SK-N-SH (cell line): ENCODE data around the gene HOXD11. TPM values are rescaled to one million over a fixed set of nuclear protein-coding genes. Genes with fewer than 3 reads are reported as not detected.

Experiments
- CTCF ChIA-PET: fragments of 300-600, 350-600 bp; formaldehyde crosslinking; extraction: SDS; loops from one replicate; lab custom pipeline; 2021; lab: Yijun Ruan, JAX
- POLR2A ChIA-PET: fragments of 350-600 bp; sonication (Branson Sonifier 250); formaldehyde crosslinking; extraction: SDS; loops from one replicate; lab custom pipeline; 2020; ENCODE audit warnings: antibody characterized with exemption, inconsistent platforms; lab: Yijun Ruan, JAX
- DNase-seq: peaks from one replicate; pipeline ENCODE4 v3.0.0; 2012
- H2AFZ ChIP-seq: fragments of 200-600 bp; sonication (generic); 2 replicates; pipeline ENCODE4 v1.8.1; 2016; ENCODE audit warnings: antibody characterized with exemption, mild to moderate bottlenecking, low read depth
- H3F3A ChIP-seq: fragments of 200-600 bp; sonication (generic); replicated peaks from 2 replicates; pipeline ENCODE3; 2016; ENCODE audit warnings: antibody characterized with exemption, mild to moderate bottlenecking; ENCODE audit not compliant: insufficient read depth
- H3K27ac ChIP-seq, 2 experiments: fragments of 200-500 bp in 1 of 2; fragments of 200-600 bp in 1 of 2; sonication (Bioruptor generic) in 1 of 2; sonication (generic), shearing (Covaris generic) in 1 of 2; 2 replicates each; pipeline versions ENCODE4 v1.5.1 to v1.6.1; 2014 to 2016; ENCODE audit warnings: low read depth in 2 of 2, inconsistent platforms in 1 of 2, low read length in 1 of 2, mild to moderate bottlenecking in 1 of 2, mixed read lengths in 1 of 2
- H3K27me3 ChIP-seq: fragments of 200-600 bp; sonication (generic), shearing (Covaris generic); 2 replicates; pipeline ENCODE4 v1.6.1; 2016; ENCODE audit warnings: mixed run types; ENCODE audit not compliant: insufficient read depth
- H3K36me3 ChIP-seq, 2 experiments: fragments of 200-500 bp in 1 of 2; fragments of 200-600 bp in 1 of 2; sonication (Bioruptor generic) in 1 of 2; sonication (generic) in 1 of 2; replicated peaks in 1 of 2; 2 replicates each; pipeline versions ENCODE3 to v1.5.1; 2014 to 2016; ENCODE audit warnings: low read length in 1 of 2, mild to moderate bottlenecking in 1 of 2; ENCODE audit not compliant: insufficient read depth in 2 of 2, control insufficient read depth in 1 of 2
- H3K4me1 ChIP-seq, 2 experiments: fragments of 200-500 bp in 1 of 2; fragments of 200-600 bp in 1 of 2; sonication (Bioruptor generic) in 1 of 2; sonication (generic), shearing (Covaris generic) in 1 of 2; 2 replicates each; pipeline versions ENCODE4 v1.5.1 to v1.6.1; 2014 to 2016; ENCODE audit warnings: low read depth in 1 of 2, low read length in 1 of 2, mixed run types in 1 of 2; ENCODE audit not compliant: insufficient read depth in 2 of 2, control insufficient read depth in 1 of 2
- H3K4me2 ChIP-seq: fragments of 200-600 bp; sonication (generic), shearing (Covaris generic); 2 replicates; pipeline ENCODE4 v1.6.1; 2017; ENCODE audit warnings: mixed run types
- H3K4me3 ChIP-seq, 2 experiments: fragments of 200-500 bp in 1 of 2; fragments of 200-600 bp in 1 of 2; sonication (Bioruptor generic) in 1 of 2; sonication (generic), shearing (Covaris generic) in 1 of 2; 2 replicates each; pipeline versions ENCODE4 v1.5.1 to v1.8.1; 2014 to 2016; ENCODE audit warnings: low read depth in 2 of 2, inconsistent platforms in 1 of 2, low read length in 1 of 2, mild to moderate bottlenecking in 1 of 2, mixed read lengths in 1 of 2, moderate library complexity in 1 of 2
- H3K79me2 ChIP-seq: fragments of 200-600 bp; sonication (generic); 2 replicates; pipeline ENCODE4 v1.8.1; 2017; ENCODE audit warnings: mild to moderate bottlenecking; ENCODE audit not compliant: insufficient read depth
- H3K9ac ChIP-seq: fragments of 200-600 bp; sonication (generic); 2 replicates; pipeline ENCODE4 v1.6.1; 2017; ENCODE audit warnings: mixed run types
- H3K9me2 ChIP-seq: fragments of 200-600 bp; sonication (generic); 2 replicates; pipeline ENCODE4 v1.6.1; 2017; ENCODE audit warnings: mixed run types
- H3K9me3 ChIP-seq: fragments of 200-600 bp; sonication (generic); 2 replicates; pipeline ENCODE4 v1.6.1; 2017; ENCODE audit warnings: mixed run types, mild to moderate bottlenecking, moderate library complexity
- H4K20me1 ChIP-seq: fragments of 200-600 bp; sonication (generic); 2 replicates; pipeline ENCODE4 v1.6.1; 2017; ENCODE audit warnings: mild to moderate bottlenecking, mixed run types; ENCODE audit not compliant: insufficient read depth
- CHD2 ChIP-seq: fragments of 150-350 bp; IDR thresholded peaks from 2 replicates; pipeline ENCODE4 v1.6.1; 2018; ENCODE audit warnings: low read length; ENCODE audit not compliant: partially characterized antibody
- CTCF ChIP-seq: fragments of 200-600 bp; sonication (generic); IDR thresholded peaks from 2 replicates; pipeline ENCODE4 v1.6.1; 2017; ENCODE audit warnings: antibody characterized with exemption, mild to moderate bottlenecking, moderate library complexity
- EP300 ChIP-seq, 2 experiments: IDR thresholded peaks; 2 replicates each; pipeline versions ENCODE4 v1.4.0 to v1.6.1; 2012; ENCODE audit warnings: borderline replicate concordance in 1 of 2, low read depth in 1 of 2, low read length in 1 of 2
- IRF3 ChIP-seq: fragments of 150-350 bp; IDR thresholded peaks from 2 replicates; pipeline ENCODE4 v1.6.1; 2016; ENCODE audit warnings: mild to moderate bottlenecking, low read depth, low read length
- JUND ChIP-seq: IDR thresholded peaks from 2 replicates; pipeline ENCODE4 v1.4.0; 2012
- MXI1 ChIP-seq: IDR thresholded peaks from 2 replicates; pipeline ENCODE4 v1.6.1; 2012; ENCODE audit warnings: mild to moderate bottlenecking, low read depth, low read length, improper control_type of control experiment
- POLR2AphosphoS5 ChIP-seq: IDR thresholded peaks from 2 replicates; pipeline ENCODE4 v1.6.1; 2012; ENCODE audit warnings: low read depth, low read length
- RAD21 ChIP-seq: IDR thresholded peaks from 2 replicates; pipeline ENCODE4 v1.6.1; 2012; ENCODE audit warnings: mild to moderate bottlenecking, low read length
- RCOR1 ChIP-seq: fragments of 150-350 bp; IDR thresholded peaks from 2 replicates; pipeline ENCODE4 v1.6.1; 2017; ENCODE audit warnings: antibody characterized with exemption, low read length
- SIN3A ChIP-seq: IDR thresholded peaks from 2 replicates; pipeline ENCODE4 v1.6.1; 2012; ENCODE audit warnings: low read depth, mild to moderate bottlenecking, low read length, moderate library complexity, borderline replicate concordance
- SMC3 ChIP-seq: IDR thresholded peaks from 2 replicates; pipeline ENCODE4 v1.6.1; 2012; ENCODE audit warnings: low read depth, low read length, improper control_type of control experiment
- TEAD4 ChIP-seq: IDR thresholded peaks from 2 replicates; pipeline ENCODE4 v1.4.0; 2012; ENCODE audit warnings: mild to moderate bottlenecking, borderline replicate concordance; ENCODE audit not compliant: insufficient read depth
- WGBS: methylation state at CpG from one replicate; pipeline ENCODE4 v1.1.6; 2017; ENCODE audit warnings: low lambda C conversion rate; 5-methylcytosine and 5-hydroxymethylcytosine counted together
- polyA plus RNA-seq, 3 experiments: library from polyadenylated mRNA; depleted of rRNA; stranded (reverse); fragments of >200 nt; gene quantifications; 2 replicates each; pipeline ENCODE4 v1.2.3, GENCODE V29; 2012

Gene HOXD11
- polyA plus RNA-seq, 1 of the 3 experiments (the other 2 are of a cell fraction) = not detected

GRCh38 chr2:176079285-176079830, 27.7 kb upstream of the HOXD11 start (continued):
- TF ChIP-seq IRF3 = no peak
- TF ChIP-seq SMC3 = no peak
- TF ChIP-seq, all 33 proteins: peak for 0

DNA sequence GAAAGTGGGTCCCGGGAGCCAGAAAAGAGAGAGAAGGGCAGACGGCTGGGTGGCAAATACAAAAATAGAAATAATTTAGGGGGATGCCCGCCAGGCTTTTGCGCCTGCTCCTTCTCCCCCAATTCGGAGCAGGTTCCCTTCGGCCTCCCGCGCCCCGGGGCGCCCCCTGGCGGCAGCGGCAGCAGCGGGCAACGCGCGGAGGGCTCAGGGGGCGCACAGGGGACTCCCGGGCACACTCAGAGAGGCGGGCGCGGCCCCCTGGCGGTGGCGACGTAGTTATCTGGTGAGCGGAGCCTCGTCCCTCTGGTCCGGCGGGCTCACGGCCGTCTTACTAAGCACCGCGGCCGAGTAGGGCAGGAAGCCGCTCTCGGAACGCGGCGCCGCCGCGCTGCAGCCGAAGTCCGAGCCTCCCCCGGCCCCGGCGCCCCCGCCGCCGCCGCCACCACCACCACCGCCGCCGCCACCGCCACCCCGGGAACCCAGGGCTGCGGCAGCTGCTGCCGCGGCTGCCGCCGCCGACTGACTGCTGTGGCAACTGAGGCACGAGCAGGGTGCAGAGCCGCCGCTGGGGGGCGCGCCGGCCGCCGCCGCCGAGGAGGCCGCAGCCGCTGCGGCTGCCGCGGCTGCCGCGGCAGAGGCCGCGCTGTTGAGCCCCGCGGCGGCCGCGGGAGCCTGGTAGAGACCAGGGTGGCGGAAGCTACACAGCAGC, 27.1 kb upstream of the HOXD11 start:
- peaks cover 0 to 23% of the 10 kb centered on the region in 2 experiments; a peak in 1 of 4 replicates for H3K4me1 ChIP-seq
- DNase-seq = peak; percentile 95
- no peaks in the 10 kb centered on the region for H3K9me3 ChIP-seq
- H3K27me3 ChIP-seq = peaks cover 70% of the 10 kb centered on the region
- H4K20me1 ChIP-seq = peaks cover 17% of the 10 kb centered on the region; the same call in 1 of the 2 replicates
- no peaks in the 10 kb centered on the region for H3K9me2 ChIP-seq
- H2AFZ ChIP-seq = no peak overlapping the region
- H3K79me2 ChIP-seq = no peaks in the 10 kb centered on the region
- ChIA-PET POLR2A (interaction anchor here (0.6 to 1.1 kb wide), 2 partner anchors 78 to 393 kb away, joined by 3 read pairs; partner anchors contain the start of gene LNPK), CTCF (interaction anchor here (0.7 to 12.1 kb wide), 51 partner anchors 9 to 878 kb away, joined by 3 to 262 read pairs (median 4); partner anchors contain the start of genes HOXD13 and LNPK)
- no peak overlapping the region for H3K27ac ChIP-seq
- H3K36me3 ChIP-seq = no peaks in the 10 kb centered on the region
- peak overlapping the region; percentile 70 for H3K4me2 ChIP-seq
- 0% methylated on average over 20 of the region's 86 CpGs for WGBS
- peak overlapping the region; percentile 39 to 52 for H3K4me3 ChIP-seq
- H3F3A ChIP-seq = peaks cover 3% of the 10 kb centered on the region
- TF ChIP-seq SMC3 (peak; percentile 80), TEAD4 (no peak), RCOR1 (peak; percentile 48; the same call in 1 of the 2 replicates), SIN3A (no peak), JUND (no peak), CTCF (peak; percentile 87), POLR2AphosphoS5 (no peak), EP300 (IDR thresholded peaks at IDR 0.05; ENCODE audit: borderline replicate concordance in 1 of 2, low read depth in 1 of 2, low read length in 1 of 2) (no peak), MXI1 (no peak), CHD2 (no peak), RAD21 (peak; percentile 63)
- no peak overlapping the region for H3K9ac ChIP-seq
